NCI-H748 treated with DMSO at 0.1 percent for 48 hours (cell line): ENCODE measurements around the gene SHROOM1.
A peak's percentile ranks its signal among the peaks of the same experiment; 100 is the strongest.
"Not testable (repeated sequence)": the region's sequence is repeated elsewhere in the genome, so short reads cannot be mapped to it uniquely, and the experiment has no call there.

Source experiments
- DNase-seq: peaks from one replicate; lab custom pipeline; 2025; lab: John Stamatoyannopoulos, UW

The SHROOM1 gene

GRCh38 chr5:132830436-132831094 is at the start of gene SHROOM1:
TSS of gene SHROOM1 (minus strand) at chr5:132830647. CDS start at chr5:132826140, 4,507 bp downstream.
- peak; percentile 20 for DNase-seq

- DNase-seq: no peak
Measured at GRCh38 chr5:132877938-132878337, 47.5 kb upstream of the SHROOM1 start.

GRCh38 chr5:132877466-132877865 is 47.0 kb upstream of the SHROOM1 start:
- no peak for DNase-seq

GRCh38 chr5:132876020-132876759 is 45.7 kb upstream of the SHROOM1 start:
- DNase-seq: no peak

GRCh38 chr5:132873930-132874271 is 43.5 kb upstream of the SHROOM1 start:
- no peak for DNase-seq

GRCh38 chr5:132873119-132873929 is 42.9 kb upstream of the SHROOM1 start, which contains the start of gene LEAP2:
TSS of gene LEAP2 (plus strand) at chr5:132873668. CDS start at chr5:132873695, 27 bp downstream.
- DNase-seq: no peak

- DNase-seq: no peak
Measured at GRCh38 chr5:132872788-132873118, 42.3 kb upstream of the SHROOM1 start.

- DNase-seq: no peak
Measured at GRCh38 chr5:132871459-132872284, 41.2 kb upstream of the SHROOM1 start.

GRCh38 chr5:132870801-132871200 is 40.4 kb upstream of the SHROOM1 start:
- no peak for DNase-seq

- DNase-seq: no peak
Measured at GRCh38 chr5:132868754-132869153, 38.3 kb upstream of the SHROOM1 start.

GRCh38 chr5:132867046-132867451 is 36.6 kb upstream of the SHROOM1 start:
- no peak for DNase-seq

- peak; percentile 95 for DNase-seq
Measured at GRCh38 chr5:132866342-132867045, 36.0 kb upstream of the SHROOM1 start, which contains the start of the genes GDF9 and UQCRQ. TSS of gene GDF9 (minus strand) at chr5:132866469. CDS start at chr5:132864533, 1,936 bp downstream. TSS of gene UQCRQ (plus strand) at chr5:132866642. CDS start at chr5:132866882, 240 bp downstream.

GRCh38 chr5:132865668-132866341 is 35.4 kb upstream of the SHROOM1 start:
- no peak for DNase-seq

- DNase-seq: no peak
Measured at GRCh38 chr5:132860742-132861141, 30.3 kb upstream of the SHROOM1 start.

GRCh38 chr5:132859889-132860437 is 29.5 kb upstream of the SHROOM1 start:
- DNase-seq: no peak

- DNase-seq: no peak
Measured at GRCh38 chr5:132856011-132856410, 25.6 kb upstream of the SHROOM1 start.

- not testable (repeated sequence) for DNase-seq
Measured at GRCh38 chr5:132854992-132855391, 24.5 kb upstream of the SHROOM1 start.

GRCh38 chr5:132854301-132854700 is 23.9 kb upstream of the SHROOM1 start:
- DNase-seq: no peak

- DNase-seq: no peak
Measured at GRCh38 chr5:132853790-132854189, 23.3 kb upstream of the SHROOM1 start.

- no peak for DNase-seq
Measured at GRCh38 chr5:132853323-132853722, 22.9 kb upstream of the SHROOM1 start.
